ENCODE measurements around the gene ATOSB.
"Not testable (repeated sequence)": the region's sequence is repeated elsewhere in the genome, so short reads cannot be mapped to it uniquely, and the experiment has no call there.

Gene ATOSB, protein sequence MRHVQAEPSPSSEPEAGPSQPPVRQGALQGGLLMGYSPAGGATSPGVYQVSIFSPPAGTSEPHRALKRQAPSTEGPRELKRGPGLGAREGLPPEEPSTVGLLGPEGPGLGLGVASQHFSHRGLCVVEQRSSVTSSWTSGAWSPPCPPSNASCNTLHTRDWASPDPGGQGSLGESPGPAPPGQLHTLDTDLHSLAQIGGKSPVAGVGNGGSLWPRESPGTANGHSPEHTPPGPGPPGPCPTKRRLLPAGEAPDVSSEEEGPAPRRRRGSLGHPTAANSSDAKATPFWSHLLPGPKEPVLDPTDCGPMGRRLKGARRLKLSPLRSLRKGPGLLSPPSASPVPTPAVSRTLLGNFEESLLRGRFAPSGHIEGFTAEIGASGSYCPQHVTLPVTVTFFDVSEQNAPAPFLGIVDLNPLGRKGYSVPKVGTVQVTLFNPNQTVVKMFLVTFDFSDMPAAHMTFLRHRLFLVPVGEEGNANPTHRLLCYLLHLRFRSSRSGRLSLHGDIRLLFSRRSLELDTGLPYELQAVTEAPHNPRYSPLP

GRCh38 chr9:35115680-35116538 is at the start of gene ATOSB:
TSS of gene ATOSB (minus strand) at chr9:35115862. CDS start at chr9:35108274, 7,588 bp downstream.
- DNase-seq, result peak; percentile 92 to 97

DNA sequence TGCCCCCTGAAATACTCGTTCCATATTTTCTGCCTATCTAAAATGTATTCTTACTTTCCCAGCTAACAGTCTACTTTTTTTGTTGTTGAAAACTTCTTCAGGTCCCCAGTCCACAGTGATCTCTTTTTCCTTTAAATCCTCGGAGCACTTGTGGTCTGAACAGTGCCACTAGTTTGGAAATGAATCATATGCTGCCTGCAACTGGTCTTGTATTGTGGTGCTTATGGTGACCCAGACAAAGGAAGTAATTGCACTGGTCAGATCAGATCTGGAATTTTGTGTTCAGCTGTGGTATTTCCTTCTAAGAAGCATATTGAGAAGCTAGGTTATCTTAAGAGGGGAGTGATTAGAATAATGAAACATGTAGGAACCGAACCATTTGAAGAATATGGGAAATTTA is 49.0 kb upstream of the ATOSB start:
- DNase-seq, result no peak

GRCh38 chr9:35163413-35163812 is 47.8 kb upstream of the ATOSB start:
- no peak for DNase-seq

DNA sequence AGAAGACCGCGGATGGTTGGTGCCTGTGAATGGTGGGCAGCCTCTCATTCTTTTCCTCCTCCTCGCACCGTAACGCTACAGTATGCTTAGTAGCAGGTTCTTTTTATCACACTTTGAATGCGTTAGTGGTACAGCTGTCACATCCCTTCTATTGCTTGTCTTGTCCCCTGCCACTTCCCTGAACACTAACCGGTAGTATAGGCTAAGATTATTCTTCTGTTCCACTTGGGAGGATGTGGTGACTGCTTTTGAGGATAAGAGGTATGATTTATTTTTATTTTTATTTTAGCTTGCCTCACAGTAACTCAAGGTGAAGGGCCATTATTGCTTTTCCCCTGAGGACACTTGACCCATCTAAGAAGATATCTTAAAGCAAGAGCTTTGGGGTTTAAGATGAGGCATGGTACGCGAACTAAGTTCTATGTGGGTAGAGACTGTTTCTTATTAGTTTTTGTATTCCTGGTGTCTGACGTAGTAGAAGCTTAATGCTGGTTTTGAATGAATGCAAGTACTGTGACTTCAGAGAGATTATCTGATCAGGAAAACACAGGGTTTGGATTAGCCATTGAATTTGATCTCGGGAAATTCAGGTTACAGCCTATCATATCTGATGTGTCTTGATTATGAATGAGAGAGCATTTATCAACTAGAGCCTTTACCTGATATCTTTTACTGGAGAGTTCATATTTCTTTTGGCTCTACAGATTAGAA is 47.1 kb upstream of the ATOSB start:
- DNase-seq, result no peak

DNA sequence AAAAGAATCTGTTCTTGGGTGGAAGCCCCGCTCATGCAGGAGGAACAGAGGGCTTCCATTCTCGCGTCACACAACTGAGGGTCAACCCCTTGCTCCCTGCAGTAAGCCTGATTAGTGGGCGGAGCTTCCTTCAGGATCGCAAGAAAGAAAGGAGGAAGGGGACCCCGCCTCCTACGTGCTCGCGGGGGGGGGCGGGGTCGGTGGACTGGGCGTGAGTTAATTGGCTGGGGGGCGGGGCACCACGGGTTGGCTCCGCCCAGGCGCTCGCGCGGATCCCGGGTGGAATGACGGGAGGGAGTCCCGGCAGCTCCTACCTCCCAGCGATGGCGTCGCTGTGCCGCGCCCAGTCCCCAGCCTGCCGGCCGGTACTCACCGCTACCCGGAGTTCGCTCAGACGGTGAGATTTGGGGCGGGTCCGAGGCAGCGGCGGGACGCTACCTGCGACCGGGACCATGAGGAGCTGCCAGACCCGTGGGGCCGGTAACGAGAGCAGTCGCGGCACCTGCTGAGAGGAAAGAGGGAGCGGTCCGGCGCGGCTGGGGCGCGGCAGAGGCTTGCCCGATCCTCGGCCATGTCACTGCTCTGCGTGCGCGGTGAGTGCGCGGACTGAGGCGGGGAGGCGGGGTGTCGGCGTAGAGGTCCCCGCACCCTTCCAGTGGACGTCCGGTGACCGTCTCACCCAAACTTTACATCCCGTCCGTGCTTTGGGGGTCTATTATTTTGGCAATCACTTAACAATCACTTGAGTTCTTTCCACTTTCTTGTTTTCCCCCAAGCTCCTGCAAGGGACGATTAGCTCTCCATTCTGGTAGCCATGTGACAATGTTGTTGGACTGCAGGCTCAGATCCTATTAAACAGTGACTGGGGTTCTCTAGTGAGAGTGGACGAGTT is 46.3 kb upstream of the ATOSB start, which contains the start of gene UNC13B:
TSS of gene UNC13B (plus strand) at position 297 of the 892 bp plus-strand sequence. CDS start at position 572, 275 bp downstream.
- peak; percentile 93 to 95 for DNase-seq

DNA sequence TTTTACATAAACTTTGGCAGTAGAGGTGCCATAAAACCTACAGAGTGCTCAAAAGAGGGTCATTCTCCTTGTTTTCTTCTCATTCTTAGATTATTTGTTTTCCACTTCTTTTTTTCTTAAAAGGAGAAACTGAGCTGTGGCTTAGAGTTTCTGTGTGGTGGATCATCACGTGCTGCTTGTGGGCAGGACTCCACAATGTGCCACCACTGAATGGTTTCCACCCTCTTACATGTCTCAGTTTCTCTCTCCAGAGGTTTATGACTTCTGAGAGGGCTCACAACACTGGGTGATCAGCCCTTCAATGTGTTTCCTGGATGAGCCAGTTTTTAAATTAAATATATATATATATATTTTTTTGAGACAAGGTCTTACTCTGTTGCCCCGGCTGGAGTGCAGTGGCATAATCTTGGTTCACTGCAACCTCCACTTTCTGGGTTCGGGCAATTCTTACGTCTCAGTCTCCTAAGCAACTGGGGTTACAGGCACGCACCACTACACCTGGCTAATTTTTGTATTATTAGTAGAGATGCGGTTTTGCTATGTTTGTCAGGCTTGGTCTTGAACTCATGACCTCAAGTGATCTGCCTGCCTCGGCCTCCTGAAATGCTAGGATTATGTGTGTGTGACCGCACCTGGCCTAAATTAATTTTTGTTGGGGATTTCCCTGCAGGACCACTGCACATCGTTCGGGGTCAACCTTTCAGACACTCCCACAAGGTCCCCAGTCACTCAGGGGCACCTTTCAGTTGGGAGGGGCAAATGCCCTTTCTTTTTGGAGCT is 43.0 kb upstream of the ATOSB start:
- no peak for DNase-seq

- DNase-seq, result not testable (repeated sequence)
Observed at GRCh38 chr9:35157836-35158235, 42.2 kb upstream of the ATOSB start.

DNA sequence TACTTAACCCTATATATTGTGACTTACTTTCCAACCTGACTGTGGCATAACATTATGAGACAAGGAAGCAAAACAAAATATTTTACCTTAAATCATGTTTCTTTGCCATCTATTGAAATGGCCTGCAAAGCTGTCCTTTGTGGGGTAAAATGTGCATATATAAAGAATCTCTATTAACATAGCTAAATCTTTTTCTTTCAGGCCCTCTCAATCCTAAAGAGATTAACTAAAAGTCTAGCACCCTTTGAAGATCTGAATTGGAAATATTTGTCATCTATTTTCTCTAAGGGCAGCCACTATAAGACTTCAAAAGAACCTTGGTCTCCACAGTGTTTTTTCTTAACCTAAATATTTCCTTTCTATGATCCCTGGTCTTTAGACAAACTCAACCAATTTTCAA is 41.1 kb upstream of the ATOSB start:
- DNase-seq, result no peak

GRCh38 chr9:35152926-35153325 is 37.3 kb upstream of the ATOSB start:
- DNase-seq, result no peak

GRCh38 chr9:35147941-35148563 is 32.4 kb upstream of the ATOSB start:
- not testable (repeated sequence) for DNase-seq

- DNase-seq, result no peak
Observed at GRCh38 chr9:35142037-35142436, 26.4 kb upstream of the ATOSB start.

- no peak for DNase-seq
Observed at GRCh38 chr9:35140093-35140492, 24.4 kb upstream of the ATOSB start.

DNA sequence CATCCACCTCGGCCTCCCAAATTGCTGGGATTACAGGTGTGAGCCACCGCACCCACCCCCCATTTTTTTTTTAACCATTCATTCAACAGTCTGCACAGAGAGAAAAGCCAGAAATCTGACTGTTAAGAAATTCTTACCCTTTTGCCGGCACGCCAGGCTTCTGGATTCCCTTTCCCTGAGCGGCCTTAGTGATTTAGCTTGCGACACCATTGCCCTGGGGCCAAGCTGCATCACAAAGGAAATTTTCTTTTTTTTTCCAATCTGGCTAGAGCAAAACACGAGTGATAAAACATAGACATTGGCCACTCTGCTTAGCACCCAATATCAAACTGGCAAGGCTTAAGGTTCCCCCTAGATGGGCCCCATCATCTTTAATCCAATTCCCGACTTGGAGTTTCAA is 21.2 kb upstream of the ATOSB start:
- DNase-seq, result no peak

GRCh38 chr9:35135988-35136387 is 20.3 kb upstream of the ATOSB start:
- no peak for DNase-seq

GRCh38 chr9:35134920-35135319 is 19.3 kb upstream of the ATOSB start:
- DNase-seq, result no peak

DNA sequence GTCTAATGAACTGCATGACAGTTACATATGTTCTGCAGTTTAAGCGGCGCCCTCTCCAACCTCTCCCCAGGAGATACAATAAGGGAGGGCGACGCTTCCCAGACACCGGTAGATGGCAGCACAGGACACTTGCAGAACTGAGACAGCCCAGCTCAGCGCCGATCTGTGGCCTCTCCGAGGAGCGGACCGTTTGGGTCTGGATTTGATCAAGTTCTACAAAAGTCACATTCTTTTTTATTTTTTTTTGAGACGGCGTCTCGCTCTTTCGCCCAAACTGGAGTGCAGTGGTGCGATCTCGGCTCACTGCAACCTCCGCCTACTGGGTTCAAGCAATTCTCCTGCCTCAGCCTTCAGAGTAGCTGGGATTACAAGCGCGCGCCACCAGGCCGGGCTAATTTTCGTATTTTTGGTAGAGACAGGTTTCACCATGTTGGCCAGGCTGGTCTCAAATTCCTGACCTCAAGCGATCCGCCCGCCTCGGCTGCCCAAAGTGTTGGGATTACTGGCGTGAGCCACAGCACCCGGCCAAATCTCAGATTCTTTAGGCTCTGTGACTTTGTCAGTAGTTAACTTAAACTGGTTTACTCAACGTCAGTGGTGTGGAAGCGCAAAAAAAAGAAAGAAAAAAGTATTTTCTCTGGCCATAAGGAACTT is 1.4 kb upstream of the ATOSB start:
- peak; percentile 79 to 90 for DNase-seq

GRCh38 chr9:35116539-35116897 is 856 bp upstream of the ATOSB start:
- DNase-seq, result no peak

- no peak for DNase-seq
Observed at GRCh38 chr9:35114840-35115628, 628 bp downstream of the ATOSB start.
